HG03039 (cell line): ENCODE data around the gene MGAT1.
"Not testable (repeated sequence)": the region's sequence is repeated elsewhere in the genome, so short reads cannot be mapped to it uniquely, and the experiment has no call there.

ENCODE experiments used
- ATAC-seq: cut with Tn5 transposase; IDR thresholded peaks from one replicate; pipeline ENCODE4 v1.9.1; 2021; ENCODE audit warnings: mild to moderate bottlenecking, moderate library complexity; ENCODE audit not compliant: unreplicated experiment

Gene MGAT1

GRCh38 chr5:180802325-180803180 lies at the start of gene MGAT1:
Gene MGAT1 (minus strand): TSS chr5:180802806. CDS start chr5:180792971, 9,835 bp downstream.
- ATAC-seq: peak; percentile 51

GRCh38 chr5:180850434-180851078 lies 48.0 kb upstream of the MGAT1 start:
- ATAC-seq: no peak

GRCh38 chr5:180849827-180850226 lies 47.2 kb upstream of the MGAT1 start:
- no peak for ATAC-seq

- ATAC-seq: no peak
Observed at GRCh38 chr5:180848878-180849277, 46.3 kb upstream of the MGAT1 start.

- no peak for ATAC-seq
Observed at GRCh38 chr5:180848265-180848664, 45.7 kb upstream of the MGAT1 start.

- ATAC-seq: no peak
Observed at GRCh38 chr5:180847026-180847425, 44.4 kb upstream of the MGAT1 start.

- no peak for ATAC-seq
Observed at GRCh38 chr5:180844858-180845257, 42.3 kb upstream of the MGAT1 start.

GRCh38 chr5:180844432-180844831 lies 41.8 kb upstream of the MGAT1 start:
- no peak for ATAC-seq

- no peak for ATAC-seq
Observed at GRCh38 chr5:180839935-180840334, 37.3 kb upstream of the MGAT1 start.

- no peak for ATAC-seq
Observed at GRCh38 chr5:180839227-180839626, 36.6 kb upstream of the MGAT1 start.

GRCh38 chr5:180837478-180837877 lies 34.9 kb upstream of the MGAT1 start:
- no peak for ATAC-seq

GRCh38 chr5:180832638-180833068 lies 30.0 kb upstream of the MGAT1 start:
- ATAC-seq: peak; percentile 40

- ATAC-seq: peak; percentile 69
Observed at GRCh38 chr5:180831139-180832093, 28.8 kb upstream of the MGAT1 start.

- ATAC-seq: peak; percentile 36
Observed at GRCh38 chr5:180830253-180831138, 27.9 kb upstream of the MGAT1 start.

GRCh38 chr5:180829726-180830125 lies 27.1 kb upstream of the MGAT1 start:
- ATAC-seq: no peak

GRCh38 chr5:180828756-180829531 lies 26.3 kb upstream of the MGAT1 start:
- ATAC-seq: not testable (repeated sequence)

- ATAC-seq: not testable (repeated sequence)
Observed at GRCh38 chr5:180827374-180827773, 24.8 kb upstream of the MGAT1 start.

GRCh38 chr5:180825768-180826525 lies 23.3 kb upstream of the MGAT1 start:
- no peak for ATAC-seq
